T-helper 1 cell (primary cell): ENCODE data around the gene BFSP1.
A peak's percentile ranks its signal among the peaks of the same experiment; 100 is the strongest.

ENCODE experiments used
- DNase-seq, 5 donors: peaks; one replicate each; pipeline ENCODE4 v3.0.0-alpha.2; 2012 to 2020
- total RNA-seq, 4 donors: gene quantifications; one replicate each; lab custom pipeline; 2026; lab: John Stamatoyannopoulos, UW

Gene BFSP1
- 0 to 0.46 (median 0.25) reads per million in 4 donors for total RNA-seq

GRCh38 chr20:17530716-17531664, at the start of gene BFSP1:
Gene BFSP1 (minus strand): TSS chr20:17531379. CDS start chr20:17531329, 50 bp downstream.
- peak in 3 of 5 donors; percentile 11 to 68 (median 15) for DNase-seq

GRCh38 chr20:17580895-17581294, 49.7 kb upstream of the BFSP1 start:
- DNase-seq = no peak

- DNase-seq = no peak
Measured at GRCh38 chr20:17579369-17580039, 48.3 kb upstream of the BFSP1 start.

GRCh38 chr20:17576215-17576614, 45.0 kb upstream of the BFSP1 start:
- DNase-seq = no peak

GRCh38 chr20:17573463-17573862, 42.3 kb upstream of the BFSP1 start:
- no peak for DNase-seq

- no peak for DNase-seq
Measured at GRCh38 chr20:17572034-17572638, 41.0 kb upstream of the BFSP1 start.

GRCh38 chr20:17571153-17571527, 40.0 kb upstream of the BFSP1 start:
- DNase-seq = peak in 1 of 5 donors; percentile 69

GRCh38 chr20:17570347-17571152, 39.4 kb upstream of the BFSP1 start:
- DNase-seq = peak in 2 of 5 donors; percentile 13 to 26

- DNase-seq = peak; percentile 72 to 89 (median 78)
Measured at GRCh38 chr20:17569616-17570346, 38.6 kb upstream of the BFSP1 start, which contains the start of gene DSTN. Gene DSTN (plus strand): TSS chr20:17570075. CDS start chr20:17570209, 134 bp downstream.

- peak in 1 of 5 donors; percentile 8 for DNase-seq
Measured at GRCh38 chr20:17568972-17569521, 37.9 kb upstream of the BFSP1 start.

GRCh38 chr20:17568045-17568788, 37.0 kb upstream of the BFSP1 start:
- no peak for DNase-seq

- no peak for DNase-seq
Measured at GRCh38 chr20:17566345-17566744, 35.2 kb upstream of the BFSP1 start.

GRCh38 chr20:17565169-17565845, 34.1 kb upstream of the BFSP1 start:
- DNase-seq = no peak

- no peak for DNase-seq
Measured at GRCh38 chr20:17562804-17563305, 31.7 kb upstream of the BFSP1 start.

- DNase-seq = peak in 1 of 5 donors; percentile 3
Measured at GRCh38 chr20:17560344-17561074, 29.3 kb upstream of the BFSP1 start.

GRCh38 chr20:17559338-17559737, 28.2 kb upstream of the BFSP1 start:
- DNase-seq = no peak

- no peak for DNase-seq
Measured at GRCh38 chr20:17558941-17559304, 27.7 kb upstream of the BFSP1 start.

GRCh38 chr20:17558154-17558940, 27.2 kb upstream of the BFSP1 start:
- peak in 1 of 5 donors; percentile 27 for DNase-seq
